HL-60/S4 treated with phorbol 12-myristate 13-acetate at 8.2 ng/mL for 4 days and 3 days (cell line): ENCODE data around the gene RPL11.
"Not testable (repeated sequence)": the region's sequence is repeated elsewhere in the genome, so short reads cannot be mapped to it uniquely, and the experiment has no call there.

Source experiments
- in situ Hi-C: fragments of 300-500 bp; cut with MboI; formaldehyde crosslinking; loops from 2 replicates; pipeline ENCODE4 v1.15.0; 2022; ENCODE audit warnings: low sequenced_read_pairs

RPL11 gene

GRCh38 chr1:23691499-23692307, at the start of gene RPL11:
Gene RPL11, plus strand, starts transcription at chr1:23691806. Its CDS starts 18 bp downstream, at chr1:23691824.
- in situ Hi-C loops: no loop called here

- in situ Hi-C loops: no loop called here
Measured at GRCh38 chr1:23643736-23644554, 47.7 kb upstream of the RPL11 start.

- in situ Hi-C loops: no loop called here
Measured at GRCh38 chr1:23644555-23644866, 47.1 kb upstream of the RPL11 start.

GRCh38 chr1:23645338-23645737, 46.3 kb upstream of the RPL11 start:
- in situ Hi-C loops: no loop called here

- in situ Hi-C loops: no loop called here
Measured at GRCh38 chr1:23646091-23646490, 45.5 kb upstream of the RPL11 start.

GRCh38 chr1:23646541-23646940, 45.1 kb upstream of the RPL11 start:
- in situ Hi-C loops: no loop called here

- in situ Hi-C loops: no loop called here
Measured at GRCh38 chr1:23648576-23648975, 43.0 kb upstream of the RPL11 start.

GRCh38 chr1:23649157-23649556, 42.4 kb upstream of the RPL11 start:
- in situ Hi-C loops: not testable (repeated sequence)

GRCh38 chr1:23650344-23650990, 41.1 kb upstream of the RPL11 start:
- in situ Hi-C loops: no loop called here

- in situ Hi-C loops: no loop called here
Measured at GRCh38 chr1:23651069-23651808, 40.4 kb upstream of the RPL11 start.

GRCh38 chr1:23657659-23658275, 33.8 kb upstream of the RPL11 start:
- in situ Hi-C loops: no loop called here

- in situ Hi-C loops: no loop called here
Measured at GRCh38 chr1:23660671-23661070, 30.9 kb upstream of the RPL11 start.

- in situ Hi-C loops: no loop called here
Measured at GRCh38 chr1:23661887-23662286, 29.7 kb upstream of the RPL11 start.

GRCh38 chr1:23664837-23665795, 26.5 kb upstream of the RPL11 start:
- in situ Hi-C loops: no loop called here

- in situ Hi-C loops: no loop called here
Measured at GRCh38 chr1:23667411-23667810, 24.2 kb upstream of the RPL11 start.

- in situ Hi-C loops: no loop called here
Measured at GRCh38 chr1:23670709-23671108, 20.9 kb upstream of the RPL11 start.

- in situ Hi-C loops: no loop called here
Measured at GRCh38 chr1:23673086-23673813, 18.4 kb upstream of the RPL11 start.

- in situ Hi-C loops: no loop called here
Measured at GRCh38 chr1:23679815-23680214, 11.8 kb upstream of the RPL11 start.

- in situ Hi-C loops: no loop called here
Measured at GRCh38 chr1:23682946-23683345, 8.7 kb upstream of the RPL11 start.
